SK-N-SH treated with all-trans-retinoic acid at 6 μM for 48 hours (cell line): Measurements from ENCODE around the gene FLT4.

ENCODE experiments used
- BACH2 ChIP-seq: fragments of 250-450 bp; sonication (Bioruptor Pico); IDR thresholded peaks from 2 replicates; pipeline ENCODE4 v1.9.0; 2021; ENCODE audit warnings: mild to moderate bottlenecking, borderline replicate concordance
- ESRRG ChIP-seq: fragments of 250-450 bp; sonication (Bioruptor Pico); IDR thresholded peaks from 2 replicates; pipeline ENCODE4 v1.6.1; 2021; ENCODE audit warnings: mild to moderate bottlenecking
- GLIS3 ChIP-seq: fragments of 250-450 bp; sonication (Bioruptor Pico); IDR thresholded peaks from 2 replicates; pipeline ENCODE4 v1.5.0; 2020; ENCODE audit warnings: mild to moderate bottlenecking, moderate library complexity
- OSR1 ChIP-seq: fragments of 250-450 bp; sonication (Bioruptor Pico); IDR thresholded peaks from 2 replicates; pipeline ENCODE4 v1.8.0; 2022; ENCODE audit warnings: moderate library complexity, mild to moderate bottlenecking, inconsistent platforms
- ZFP3 ChIP-seq: fragments of 250-450 bp; sonication (Bioruptor Pico); IDR thresholded peaks from 2 replicates; pipeline ENCODE4 v1.5.0; 2020; ENCODE audit warnings: mild to moderate bottlenecking, moderate library complexity
- TF ChIP-seq, protein P1 (sequence below): fragments of 250-450 bp; sonication (Bioruptor Pico); IDR thresholded peaks from 2 replicates; pipeline ENCODE4 v1.8.0; 2021; ENCODE audit warnings: low read depth, mild to moderate bottlenecking, moderate library complexity, borderline replicate concordance
- TF ChIP-seq, protein P2 (sequence below): fragments of 250-450 bp; sonication (Bioruptor Pico); IDR thresholded peaks from 2 replicates; pipeline ENCODE4 v1.5.1; 2020; ENCODE audit warnings: low read depth, mild to moderate bottlenecking, moderate library complexity
- TF ChIP-seq, protein P3 (sequence below): fragments of 250-450 bp; sonication (Bioruptor Pico); IDR thresholded peaks from 2 replicates; pipeline ENCODE4 v1.8.0; 2020; ENCODE audit warnings: mild to moderate bottlenecking, moderate library complexity, borderline replicate concordance

DNA sequence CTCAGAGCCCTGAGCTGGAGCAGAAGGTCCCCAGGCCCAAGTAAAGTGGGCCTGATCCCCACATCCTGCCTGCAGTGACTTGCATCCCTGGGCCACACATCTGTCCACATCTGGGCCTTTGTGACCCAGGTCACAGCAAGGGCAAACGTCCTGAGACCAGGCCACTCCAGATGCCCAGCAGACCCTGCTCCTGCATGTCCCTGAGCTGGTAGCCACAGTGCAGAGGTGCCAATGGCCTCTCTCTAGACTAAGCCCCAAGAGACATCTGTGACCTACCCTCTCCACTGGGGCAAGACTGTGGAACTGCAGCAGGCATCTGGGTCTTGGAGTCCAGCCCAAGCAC lies 2.5 kb downstream of the FLT4 start:
- TF ChIP-seq ZFP3 (CRISPR knock-in tag) (no peak), ESRRG (no peak), GLIS3 (no peak), BACH2 (CRISPR knock-in tag) (no peak), OSR1 (CRISPR knock-in tag) (no peak)
- TF ChIP-seq, protein P1, sequence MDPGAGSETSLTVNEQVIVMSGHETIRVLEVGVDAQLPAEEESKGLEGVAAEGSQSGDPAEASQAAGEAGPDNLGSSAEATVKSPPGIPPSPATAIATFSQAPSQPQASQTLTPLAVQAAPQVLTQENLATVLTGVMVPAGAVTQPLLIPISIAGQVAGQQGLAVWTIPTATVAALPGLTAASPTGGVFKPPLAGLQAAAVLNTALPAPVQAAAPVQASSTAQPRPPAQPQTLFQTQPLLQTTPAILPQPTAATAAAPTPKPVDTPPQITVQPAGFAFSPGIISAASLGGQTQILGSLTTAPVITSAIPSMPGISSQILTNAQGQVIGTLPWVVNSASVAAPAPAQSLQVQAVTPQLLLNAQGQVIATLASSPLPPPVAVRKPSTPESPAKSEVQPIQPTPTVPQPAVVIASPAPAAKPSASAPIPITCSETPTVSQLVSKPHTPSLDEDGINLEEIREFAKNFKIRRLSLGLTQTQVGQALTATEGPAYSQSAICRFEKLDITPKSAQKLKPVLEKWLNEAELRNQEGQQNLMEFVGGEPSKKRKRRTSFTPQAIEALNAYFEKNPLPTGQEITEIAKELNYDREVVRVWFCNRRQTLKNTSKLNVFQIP (CRISPR knock-in tag): no peak
- TF ChIP-seq, protein P2, sequence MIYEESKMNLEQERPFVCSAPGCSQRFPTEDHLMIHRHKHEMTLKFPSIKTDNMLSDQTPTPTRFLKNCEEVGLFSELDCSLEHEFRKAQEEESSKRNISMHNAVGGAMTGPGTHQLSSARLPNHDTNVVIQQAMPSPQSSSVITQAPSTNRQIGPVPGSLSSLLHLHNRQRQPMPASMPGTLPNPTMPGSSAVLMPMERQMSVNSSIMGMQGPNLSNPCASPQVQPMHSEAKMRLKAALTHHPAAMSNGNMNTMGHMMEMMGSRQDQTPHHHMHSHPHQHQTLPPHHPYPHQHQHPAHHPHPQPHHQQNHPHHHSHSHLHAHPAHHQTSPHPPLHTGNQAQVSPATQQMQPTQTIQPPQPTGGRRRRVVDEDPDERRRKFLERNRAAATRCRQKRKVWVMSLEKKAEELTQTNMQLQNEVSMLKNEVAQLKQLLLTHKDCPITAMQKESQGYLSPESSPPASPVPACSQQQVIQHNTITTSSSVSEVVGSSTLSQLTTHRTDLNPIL (CRISPR knock-in tag): no peak
- TF ChIP-seq, protein P3, sequence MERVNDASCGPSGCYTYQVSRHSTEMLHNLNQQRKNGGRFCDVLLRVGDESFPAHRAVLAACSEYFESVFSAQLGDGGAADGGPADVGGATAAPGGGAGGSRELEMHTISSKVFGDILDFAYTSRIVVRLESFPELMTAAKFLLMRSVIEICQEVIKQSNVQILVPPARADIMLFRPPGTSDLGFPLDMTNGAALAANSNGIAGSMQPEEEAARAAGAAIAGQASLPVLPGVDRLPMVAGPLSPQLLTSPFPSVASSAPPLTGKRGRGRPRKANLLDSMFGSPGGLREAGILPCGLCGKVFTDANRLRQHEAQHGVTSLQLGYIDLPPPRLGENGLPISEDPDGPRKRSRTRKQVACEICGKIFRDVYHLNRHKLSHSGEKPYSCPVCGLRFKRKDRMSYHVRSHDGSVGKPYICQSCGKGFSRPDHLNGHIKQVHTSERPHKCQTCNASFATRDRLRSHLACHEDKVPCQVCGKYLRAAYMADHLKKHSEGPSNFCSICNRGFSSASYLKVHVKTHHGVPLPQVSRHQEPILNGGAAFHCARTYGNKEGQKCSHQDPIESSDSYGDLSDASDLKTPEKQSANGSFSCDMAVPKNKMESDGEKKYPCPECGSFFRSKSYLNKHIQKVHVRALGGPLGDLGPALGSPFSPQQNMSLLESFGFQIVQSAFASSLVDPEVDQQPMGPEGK: no peak
